Measurements from ENCODE around the gene SNRPA. TPM values are rescaled to one million over a fixed set of nuclear protein-coding genes. Genes with fewer than 3 reads are reported as not detected.
A peak's percentile ranks its signal among the peaks of the same experiment; 100 is the strongest.
"Not testable (repeated sequence)": the region's sequence is repeated elsewhere in the genome, so short reads cannot be mapped to it uniquely, and the experiment has no call there.

SNRPA gene
- total RNA-seq, 1 experiment from 2014 or later, result 86.5 TPM

DNA sequence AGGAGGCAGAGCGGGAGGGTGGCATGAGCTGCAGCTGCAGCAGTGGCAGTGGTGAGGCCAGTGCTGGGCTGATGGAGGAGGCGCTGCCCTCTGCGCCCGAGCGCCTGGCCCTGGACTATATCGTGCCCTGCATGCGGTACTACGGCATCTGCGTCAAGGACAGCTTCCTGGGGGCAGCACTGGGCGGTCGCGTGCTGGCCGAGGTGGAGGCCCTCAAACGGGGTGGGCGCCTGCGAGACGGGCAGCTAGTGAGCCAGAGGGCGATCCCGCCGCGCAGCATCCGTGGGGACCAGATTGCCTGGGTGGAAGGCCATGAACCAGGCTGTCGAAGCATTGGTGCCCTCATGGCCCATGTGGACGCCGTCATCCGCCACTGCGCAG is 50.0 kb downstream of the SNRPA start:
- no peak for DNase-seq (ENCODE audit: low read depth)

GRCh38 chr19:40801426-40802299 is 50.7 kb downstream of the SNRPA start:
- DNase-seq (ENCODE audit: low read depth), result no peak

DNA sequence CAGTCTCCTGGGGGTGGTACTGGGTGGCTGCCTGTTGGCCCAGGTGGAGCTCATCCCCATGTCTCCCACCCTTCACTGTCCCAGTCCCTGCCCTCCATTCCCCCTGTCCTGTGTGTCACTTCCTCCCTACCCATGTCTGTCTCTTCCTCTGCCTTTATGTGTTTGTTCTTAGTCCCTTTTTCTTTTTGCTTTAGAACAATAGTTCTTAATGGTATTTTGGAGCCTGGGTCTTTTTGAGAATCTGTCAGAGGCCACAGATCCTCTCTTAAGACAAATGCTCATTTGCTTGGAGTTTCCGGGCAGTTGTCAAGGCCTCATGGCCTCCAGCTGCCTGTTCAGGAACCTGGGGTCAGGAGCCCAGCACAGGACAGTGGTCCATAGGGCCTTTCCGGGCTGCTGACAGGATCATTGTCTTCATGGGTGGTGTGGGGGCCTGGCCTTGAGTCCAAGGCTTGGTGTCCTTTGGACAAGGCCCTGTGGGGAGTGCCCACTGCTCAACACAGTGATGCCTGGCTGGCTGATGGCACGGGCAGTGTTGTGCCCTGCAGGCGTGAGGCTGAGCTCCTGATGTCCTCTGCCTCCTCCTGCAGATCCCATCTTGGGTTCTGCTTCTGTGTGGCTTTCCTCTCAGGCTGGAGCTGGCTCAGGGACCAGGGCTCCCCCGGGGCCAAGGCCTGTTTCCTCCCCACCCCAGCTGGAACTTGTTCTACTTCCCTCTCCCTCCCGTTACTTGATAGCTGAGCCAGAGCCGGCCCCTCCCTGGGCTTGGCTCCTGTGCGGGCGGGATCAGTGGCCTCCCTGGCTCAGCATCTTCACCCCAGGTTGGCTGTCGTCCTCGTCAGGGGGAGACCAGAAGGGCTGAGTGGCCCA is 51.5 kb downstream of the SNRPA start:
- DNase-seq (ENCODE audit: low read depth), result no peak

GRCh38 chr19:40803170-40803856 is 52.3 kb downstream of the SNRPA start:
- DNase-seq (ENCODE audit: low read depth), result no peak

GRCh38 chr19:40803857-40804782 is 53.1 kb downstream of the SNRPA start:
- DNase-seq (ENCODE audit: low read depth), result no peak

DNA sequence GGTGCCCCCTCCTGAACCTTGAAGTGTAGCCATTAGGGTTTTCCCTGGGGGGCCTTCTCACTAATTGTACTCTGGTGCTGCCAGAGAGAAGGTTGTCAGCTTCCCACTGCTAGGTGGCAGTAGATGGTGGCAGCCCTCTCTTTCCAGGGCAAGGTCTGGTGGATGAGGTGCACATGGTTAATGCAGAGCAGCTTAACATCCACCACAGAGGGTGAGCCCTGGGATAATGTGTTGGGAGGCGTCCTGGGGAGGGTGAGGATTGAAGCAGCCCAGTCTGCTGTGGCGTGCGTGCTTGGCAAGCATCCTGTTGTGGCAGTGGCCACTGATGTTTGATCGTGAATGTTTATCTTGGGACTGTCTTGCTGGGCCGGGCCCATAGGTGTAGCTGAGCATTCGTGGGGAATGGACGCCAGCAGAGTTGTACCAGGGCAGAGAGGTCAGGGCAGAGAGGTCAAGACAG is 53.8 kb downstream of the SNRPA start:
- no peak for DNase-seq (ENCODE audit: low read depth)

DNA sequence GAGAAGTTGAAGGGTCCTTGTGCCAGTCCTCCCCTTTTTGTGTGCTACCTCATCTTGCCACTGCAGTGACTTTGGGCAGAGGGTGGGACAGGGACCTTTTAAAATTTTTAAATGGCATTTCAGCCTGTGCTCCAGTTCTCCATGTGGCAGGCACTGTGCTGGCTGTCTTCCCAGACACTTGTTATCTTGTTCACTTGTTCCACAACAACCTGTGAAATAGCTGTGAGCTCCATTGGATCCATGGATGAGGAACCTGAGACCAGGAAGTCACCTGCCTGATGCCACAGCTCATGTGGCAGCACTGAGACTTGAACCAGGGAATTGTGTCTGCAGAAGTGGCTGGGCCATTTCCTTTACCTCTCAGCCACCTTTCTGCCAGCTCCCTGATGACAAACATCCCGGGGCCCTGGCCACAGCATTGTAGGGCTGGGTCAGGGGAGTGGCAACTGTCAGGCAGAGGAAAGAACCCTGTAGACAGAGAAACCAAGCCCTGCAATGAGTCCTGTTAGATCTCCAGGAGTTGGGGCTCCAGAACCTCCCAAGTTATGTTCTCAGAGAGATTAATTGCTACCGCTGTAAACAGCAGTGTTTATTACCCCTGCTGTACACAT is 54.4 kb downstream of the SNRPA start:
- no peak for DNase-seq (ENCODE audit: low read depth)

- DNase-seq (ENCODE audit: low read depth), result peak; percentile 85
Observed at GRCh38 chr19:40806423-40807146, 55.6 kb downstream of the SNRPA start.

- no peak for DNase-seq (ENCODE audit: low read depth)
Observed at GRCh38 chr19:40807147-40808020, 56.4 kb downstream of the SNRPA start.

DNA sequence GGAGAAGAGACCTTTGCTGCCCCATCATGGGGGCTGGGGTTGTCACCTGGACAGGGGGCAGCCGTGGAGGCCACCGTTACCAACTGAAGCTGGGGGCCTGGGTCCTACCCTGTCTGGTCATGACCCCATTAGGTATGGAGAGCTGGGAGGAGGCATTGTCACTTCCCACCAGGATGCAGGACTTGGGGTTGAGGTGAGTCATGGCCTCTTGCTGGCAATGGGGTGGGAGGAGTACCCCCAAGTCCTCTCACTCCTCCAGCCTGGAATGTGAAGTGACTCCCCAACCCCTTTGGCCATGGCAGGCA is 57.0 kb downstream of the SNRPA start:
- no peak for DNase-seq (ENCODE audit: low read depth)

DNA sequence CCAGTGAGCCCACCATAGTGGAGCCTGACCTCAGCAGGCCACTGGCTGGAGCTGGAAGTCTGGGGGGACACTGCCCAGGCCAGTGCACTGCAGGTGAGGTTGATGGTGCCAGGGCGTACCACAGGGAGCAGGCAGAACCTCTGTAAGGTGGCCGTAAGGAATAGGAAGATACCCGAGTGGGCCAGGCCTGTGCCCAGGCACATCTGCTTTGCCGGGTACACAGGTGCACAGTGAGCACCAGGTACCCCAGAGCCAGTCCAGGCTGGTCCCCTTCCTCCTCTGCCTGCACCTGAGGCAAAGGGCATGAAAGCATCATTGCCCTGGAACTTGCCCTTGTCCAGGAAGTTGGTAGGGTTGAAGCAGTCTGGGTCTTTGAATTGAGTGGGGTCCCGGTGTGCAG is 57.5 kb downstream of the SNRPA start:
- DNase-seq (ENCODE audit: low read depth), result no peak

DNA sequence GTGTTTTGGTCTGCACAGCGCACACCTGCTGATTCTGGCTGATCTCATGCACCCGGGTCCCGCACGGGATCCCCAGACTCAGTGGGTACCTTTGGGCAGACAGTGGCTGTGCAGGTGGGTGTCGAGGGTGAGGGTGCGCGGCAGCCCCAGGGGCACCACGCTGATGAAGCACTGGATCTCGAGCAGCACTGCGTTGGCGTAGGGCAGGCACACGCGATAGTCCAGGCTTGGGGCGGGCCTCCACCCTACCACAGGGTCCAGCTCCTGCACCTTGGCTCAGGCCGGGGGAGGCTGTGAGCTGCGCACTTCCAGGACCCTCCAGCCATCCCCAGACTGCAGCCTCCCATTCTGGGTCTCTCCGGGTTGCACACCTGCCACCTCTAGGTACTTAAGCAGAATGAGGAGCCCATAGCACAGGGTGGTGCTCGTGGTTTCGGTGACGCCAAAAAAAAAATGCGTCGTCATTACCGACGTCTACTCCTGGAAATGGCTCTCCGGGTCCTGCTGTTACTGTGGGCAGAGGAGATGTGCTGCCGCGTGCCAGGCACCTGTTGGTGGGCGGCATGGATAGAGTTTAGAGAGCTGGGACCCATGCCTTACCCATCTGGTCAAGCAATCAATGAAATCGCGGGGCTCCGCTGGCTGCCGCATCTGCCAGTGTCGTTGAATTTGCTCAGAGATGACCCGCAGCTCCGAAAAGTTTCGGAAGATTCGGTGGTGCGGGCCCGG is 58.5 kb downstream of the SNRPA start:
- no peak for DNase-seq (ENCODE audit: low read depth)

- peak; percentile 75 for DNase-seq (ENCODE audit: low read depth)
Observed at GRCh38 chr19:40810160-40810559, 59.2 kb downstream of the SNRPA start.

GRCh38 chr19:40810649-40811408 is 59.8 kb downstream of the SNRPA start:
- peak; percentile 88 for DNase-seq (ENCODE audit: low read depth)

DNA sequence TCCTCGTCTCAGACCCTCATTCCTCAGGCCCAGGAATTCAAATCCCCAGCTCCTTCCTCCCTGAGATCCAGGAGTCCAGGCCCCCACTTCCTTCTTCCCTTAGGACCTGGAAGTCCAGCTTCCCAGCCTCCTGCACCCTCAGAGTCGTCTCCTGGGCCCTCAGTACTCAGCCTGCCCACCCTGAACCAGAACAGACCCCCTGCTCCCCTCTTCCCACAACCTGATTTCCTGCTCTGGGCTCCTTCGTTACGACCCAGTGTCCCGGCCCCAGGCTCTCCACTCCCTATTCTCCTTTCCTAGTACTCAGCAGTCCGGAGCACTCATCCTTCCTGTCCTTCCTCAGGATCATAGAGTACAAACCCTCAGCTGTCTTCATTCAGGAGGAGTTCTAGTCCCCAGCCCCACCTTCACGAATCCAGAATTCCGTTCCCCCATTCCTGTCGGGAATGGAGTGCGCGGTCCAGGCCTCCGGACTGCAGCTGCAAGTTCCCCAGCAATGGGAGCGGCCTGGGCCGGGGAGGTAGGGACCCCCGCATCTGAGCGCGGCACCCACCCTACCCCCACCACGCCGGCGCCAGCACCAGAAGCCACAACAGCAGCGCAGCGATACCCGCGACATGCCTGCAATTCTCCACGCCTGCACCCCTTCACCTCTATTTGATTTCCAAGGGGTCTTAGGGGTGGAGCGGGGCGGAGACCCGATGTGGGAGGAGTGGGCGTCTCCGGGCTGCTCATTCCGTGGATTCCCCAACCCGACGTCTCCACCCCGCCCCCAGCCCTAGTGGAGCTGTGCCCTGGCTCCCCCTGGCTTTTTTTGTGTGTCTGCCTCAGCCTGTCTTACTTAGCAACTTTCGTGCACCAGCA is 60.7 kb downstream of the SNRPA start:
- no peak for DNase-seq (ENCODE audit: low read depth)

GRCh38 chr19:40812571-40812970 is 61.6 kb downstream of the SNRPA start:
- not testable (repeated sequence) for DNase-seq (ENCODE audit: low read depth)

DNA sequence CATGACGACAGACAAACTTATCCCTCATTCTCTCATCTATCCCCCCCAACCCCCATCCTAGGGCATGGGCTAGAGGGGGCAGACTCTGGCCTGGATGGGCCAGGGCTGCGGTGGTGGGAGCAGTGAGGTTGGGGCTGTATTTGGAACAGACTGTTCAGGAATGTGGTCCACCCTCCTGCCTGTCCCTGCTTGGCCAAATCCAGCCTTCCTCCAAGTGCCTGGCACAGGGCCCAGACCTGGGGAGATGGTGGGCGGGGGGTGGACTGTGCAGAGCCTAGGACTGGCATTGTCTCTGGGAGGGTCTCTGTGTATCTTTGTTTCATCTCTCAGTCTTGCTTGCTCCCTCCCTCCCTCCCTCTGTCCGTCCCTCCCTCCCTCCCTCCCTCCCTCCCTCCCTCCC is 62.2 kb downstream of the SNRPA start:
- DNase-seq (ENCODE audit: low read depth), result no peak
